ENCODE data around the gene TMEM94.
"Not testable (repeated sequence)": the region's sequence is repeated elsewhere in the genome, so short reads cannot be mapped to it uniquely, and the experiment has no call there.

TMEM94 gene

GRCh38 chr17:75445896-75446295 is 10.5 kb upstream of the TMEM94 start:
- not testable (repeated sequence) for DNase-seq (ENCODE audit: low read depth, low spot score)

GRCh38 chr17:75447951-75448856 is 8.2 kb upstream of the TMEM94 start:
- DNase-seq (ENCODE audit: low read depth, low spot score), result no peak

- DNase-seq (ENCODE audit: low read depth, low spot score), result no peak
Measured at GRCh38 chr17:75450270-75450669, 6.2 kb upstream of the TMEM94 start.

GRCh38 chr17:75454193-75454592 is 2.2 kb upstream of the TMEM94 start:
- no peak for DNase-seq (ENCODE audit: low read depth, low spot score)

GRCh38 chr17:75454672-75455071 is 1.8 kb upstream of the TMEM94 start:
- not testable (repeated sequence) for DNase-seq (ENCODE audit: low read depth, low spot score)

GRCh38 chr17:75456039-75456416 is 407 bp upstream of the TMEM94 start:
- no peak for DNase-seq (ENCODE audit: low read depth, low spot score)

GRCh38 chr17:75457047-75457654 is 716 bp downstream of the TMEM94 start:
- peak; percentile 79 for DNase-seq (ENCODE audit: low read depth, low spot score)

- no peak for DNase-seq (ENCODE audit: low read depth, low spot score)
Measured at GRCh38 chr17:75459246-75459589, 2.8 kb downstream of the TMEM94 start.

- peak; percentile 70 for DNase-seq (ENCODE audit: low read depth, low spot score)
Measured at GRCh38 chr17:75459590-75460267, 3.3 kb downstream of the TMEM94 start.

GRCh38 chr17:75460295-75460694 is 3.9 kb downstream of the TMEM94 start:
- DNase-seq (ENCODE audit: low read depth, low spot score), result no peak

- DNase-seq (ENCODE audit: low read depth, low spot score), result no peak
Measured at GRCh38 chr17:75463603-75464002, 7.2 kb downstream of the TMEM94 start.

GRCh38 chr17:75465039-75465438 is 8.6 kb downstream of the TMEM94 start:
- DNase-seq (ENCODE audit: low read depth, low spot score), result no peak

- DNase-seq (ENCODE audit: low read depth, low spot score), result peak; percentile 53
Measured at GRCh38 chr17:75468291-75468754, 11.9 kb downstream of the TMEM94 start.

GRCh38 chr17:75468779-75469373 is 12.4 kb downstream of the TMEM94 start:
- DNase-seq (ENCODE audit: low read depth, low spot score), result no peak

GRCh38 chr17:75471207-75471606 is 14.8 kb downstream of the TMEM94 start:
- DNase-seq (ENCODE audit: low read depth, low spot score), result no peak

- DNase-seq (ENCODE audit: low read depth, low spot score), result no peak
Measured at GRCh38 chr17:75472119-75472518, 15.7 kb downstream of the TMEM94 start.

- DNase-seq (ENCODE audit: low read depth, low spot score), result no peak
Measured at GRCh38 chr17:75473246-75473645, 16.8 kb downstream of the TMEM94 start.

- DNase-seq (ENCODE audit: low read depth, low spot score), result no peak
Measured at GRCh38 chr17:75474736-75475135, 18.3 kb downstream of the TMEM94 start.

GRCh38 chr17:75475144-75475835 is 18.9 kb downstream of the TMEM94 start:
- DNase-seq (ENCODE audit: low read depth, low spot score), result peak; percentile 47

- DNase-seq (ENCODE audit: low read depth, low spot score), result peak; percentile 25
Measured at GRCh38 chr17:75475851-75476250, 19.4 kb downstream of the TMEM94 start.

- DNase-seq (ENCODE audit: low read depth, low spot score), result peak; percentile 53
Measured at GRCh38 chr17:75476271-75476671, 19.8 kb downstream of the TMEM94 start.

Measured in astrocyte of the hippocampus (primary cell).